ENCODE measurements around the gene MCTS1.

- TF ChIP-seq RXRA (IDR thresholded peaks at IDR 0.05), result no peak
- TF ChIP-seq CTCF (IDR thresholded peaks at IDR 0.05; ENCODE audit: low read depth, low read length, missing input control), result no peak
- TF ChIP-seq FOXA1 (IDR thresholded peaks at IDR 0.05), result no peak
- no peak for TF ChIP-seq REST (IDR thresholded peaks at IDR 0.05)
- no peak for TF ChIP-seq YY1 (IDR thresholded peaks at IDR 0.05)
- no peak for TF ChIP-seq TAF1 (conservative IDR thresholded peaks at IDR 0.05)
- TF ChIP-seq ZBTB33 (IDR thresholded peaks at IDR 0.05), result no peak
- no peak for TF ChIP-seq EGR1 (IDR thresholded peaks at IDR 0.05; ENCODE audit: low read depth in 2 of 2)
- no peak for TF ChIP-seq RAD21 (IDR thresholded peaks at IDR 0.05)
- TF ChIP-seq MAX (IDR thresholded peaks at IDR 0.05), result no peak
- TF ChIP-seq SP1 (IDR thresholded peaks at IDR 0.05), result no peak
Measured at GRCh38 chrX:120566817-120567216, 37.1 kb upstream of the MCTS1 start.
